B cell (primary cell): ENCODE data around the gene ZNF44. TPM values are rescaled to one million over a fixed set of nuclear protein-coding genes. Genes with fewer than 3 reads are reported as not detected.

ENCODE experiments used
- ATAC-seq: fragments of 200-7000 bp; cut with Tn5 transposase; one replicate; pipeline ENCODE4 v1.10.0; 2021; ENCODE audit warnings: low read depth, mild to moderate bottlenecking, moderate number of reproducible peaks, moderate library complexity
- CTCF ChIA-PET: fragments of 350-600 bp; sonication (Branson Sonifier 250); formaldehyde crosslinking; loops from one replicate; lab custom pipeline; 2021; ENCODE audit warnings: antibody characterized with exemption, inconsistent platforms; lab: Charles Lee
- POLR2A ChIA-PET: fragments of 350-600 bp; sonication (Branson Sonifier 250); formaldehyde crosslinking; loops from one replicate; lab custom pipeline; 2021; ENCODE audit warnings: antibody characterized with exemption; lab: Charles Lee
- DNase-seq: peaks from one replicate; pipeline ENCODE4 v3.0.0; 2013
- H2AFZ ChIP-seq: 2 replicates; pipeline ENCODE4 v1.6.1; 2012; ENCODE audit warnings: mild to moderate bottlenecking, low read depth, low read length; ENCODE audit not compliant: insufficient read depth, poor library complexity, severe bottlenecking
- H3K27ac ChIP-seq, 2 donors: 1 replicate in 1 of 2; 2 replicates in 1 of 2; pipeline ENCODE4 v1.5.1; 2012 to 2013; ENCODE audit warnings: low read length in 2 of 2, mild to moderate bottlenecking in 2 of 2, moderate library complexity in 1 of 2
- H3K27me3 ChIP-seq, 4 experiments: fragments of 200-600 bp in 1 of 4; sonication (generic) in 1 of 4; replicated peaks in 1 of 4; 1 replicate in 2 of 4; 2 replicates in 2 of 4; pipeline versions ENCODE4 v1.6.1 to v1.7.0; 2013 to 2016; ENCODE audit warnings: low read length in 3 of 4, mild to moderate bottlenecking in 2 of 4, mixed read lengths in 1 of 4, moderate library complexity in 1 of 4; ENCODE audit not compliant: insufficient read depth in 4 of 4, control insufficient read depth in 3 of 4; ENCODE audit errors: control extremely low read depth in 1 of 4
- H3K36me3 ChIP-seq, 2 experiments: replicated peaks in 1 of 2; 1 replicate in 1 of 2; 2 replicates in 1 of 2; pipeline versions ENCODE4 v1.6.1 to v1.7.1; 2013; ENCODE audit warnings: low read length in 1 of 2; ENCODE audit not compliant: insufficient read depth in 2 of 2, control insufficient read depth in 1 of 2; ENCODE audit errors: control extremely low read depth in 1 of 2, extremely low read depth in 1 of 2
- H3K4me1 ChIP-seq, 2 donors: fragments of 200-600 bp in 1 of 2; sonication (generic) in 1 of 2; 1 replicate in 1 of 2; 2 replicates in 1 of 2; pipeline versions ENCODE4 v1.5.1 to v1.6.1; 2013 to 2017; ENCODE audit warnings: low read length in 2 of 2; ENCODE audit not compliant: control insufficient read depth in 2 of 2, insufficient read depth in 2 of 2
- H3K4me2 ChIP-seq: replicated peaks from 2 replicates; pipeline ENCODE3; 2012; ENCODE audit warnings: mild to moderate bottlenecking, low read depth, low read length; ENCODE audit not compliant: poor library complexity, severe bottlenecking
- H3K4me3 ChIP-seq, 5 experiments: fragments of 200-600 bp in 1 of 5; sonication (generic) in 1 of 5; 1 replicate in 3 of 5; 2 replicates in 2 of 5; pipeline versions ENCODE4 v1.5.1 to v1.7.0; 2011 to 2016; ENCODE audit warnings: low read length in 4 of 5, mild to moderate bottlenecking in 4 of 5, low read depth in 2 of 5, control low read depth in 1 of 5, moderate library complexity in 1 of 5; ENCODE audit not compliant: insufficient read depth in 1 of 5; ENCODE audit errors: control extremely low read depth in 1 of 5, extremely low read depth in 1 of 5
- H3K79me2 ChIP-seq: fragments of 200-600 bp; sonication (generic); one replicate; pipeline ENCODE4 v1.6.0; 2016; ENCODE audit warnings: low read length; ENCODE audit not compliant: control insufficient read depth, insufficient read depth
- H3K9ac ChIP-seq: fragments of 200-600 bp; sonication (generic); 2 replicates; pipeline ENCODE4 v1.6.1; 2017; ENCODE audit warnings: mild to moderate bottlenecking, low read length, moderate library complexity
- H3K9me3 ChIP-seq, 3 donors: one replicate each; pipeline versions ENCODE4 v1.6.1 to v1.7.1; 2013; ENCODE audit warnings: low read length in 2 of 3; ENCODE audit not compliant: control insufficient read depth in 2 of 3, insufficient read depth in 1 of 3; ENCODE audit errors: control extremely low read depth in 1 of 3
- H4K20me1 ChIP-seq: 2 replicates; pipeline ENCODE4 v1.6.0; 2012; ENCODE audit warnings: mild to moderate bottlenecking, low read length; ENCODE audit not compliant: insufficient read depth, control insufficient read depth, poor library complexity, severe bottlenecking
- H3K27ac Mint-ChIP-seq: one replicate; pipeline ENCODE4 v1.8.0; 2021; ENCODE audit warnings: mixed read lengths
- H3K27me3 Mint-ChIP-seq: one replicate; pipeline ENCODE4 v1.8.0; 2021; ENCODE audit warnings: mixed read lengths
- H3K4me1 Mint-ChIP-seq: one replicate; pipeline ENCODE4 v1.8.0; 2021; ENCODE audit warnings: mixed read lengths
- H3K4me3 Mint-ChIP-seq: one replicate; pipeline ENCODE4 v1.8.0; 2021; ENCODE audit warnings: mixed read lengths
- H3K9me3 Mint-ChIP-seq: one replicate; pipeline ENCODE4 v1.8.0; 2022; ENCODE audit warnings: mixed read lengths; ENCODE audit not compliant: insufficient read depth
- CTCF ChIP-seq: fragments of 200-600 bp; IDR thresholded peaks from one replicate; pipeline ENCODE4 v1.8.0; 2022; ENCODE audit warnings: antibody characterized with exemption, mild to moderate bottlenecking
- EZH2 ChIP-seq: IDR thresholded peaks from 2 replicates; pipeline ENCODE4 v1.6.1; 2012; ENCODE audit warnings: borderline replicate concordance, low read depth, mild to moderate bottlenecking, moderate library complexity, low read length; ENCODE audit not compliant: insufficient read depth, poor library complexity, severe bottlenecking
- WGBS: methylation state at CpG from one replicate; pipeline ENCODE4 v1.1.5; 2013; ENCODE audit warnings: missing lambda C conversion rate; ENCODE audit not compliant: insufficient coverage; 5-methylcytosine and 5-hydroxymethylcytosine counted together
- intact Hi-C: fragments of 100-400 bp; cut with micrococcal nuclease; formaldehyde crosslinking; loops from one replicate; pipeline ENCODE4 v1.10.0; 2022
- polyA plus RNA-seq: library from polyadenylated mRNA; depleted of rRNA; stranded (reverse); fragments of >200 nt; gene quantifications from 2 replicates; pipeline ENCODE4 v1.2.3, GENCODE V29; 2012
- total RNA-seq, 2 donors: library from RNA; stranded (reverse); fragments of 120-200 nt in 1 of 2; gene quantifications; 1 replicate in 1 of 2; 2 replicates in 1 of 2; pipeline versions ENCODE4 v1.2.3 to v1.2.4, GENCODE V29; 2013 to 2022

The ZNF44 gene
- total and polyA plus RNA-seq, 2 donors (not counting 1 experiment from before 2014, with no cell fraction given), result 11.3 to 28.0 TPM

GRCh38 chr19:12232961-12233360 lies 61.7 kb downstream of the ZNF44 start:
- Histone ChIP-seq H3K27ac (no peak overlapping the region), H3K4me3 (no peak overlapping the region), H3K79me2 (no peaks in the 10 kb centered on the region), H3K36me3 (peaks cover 0 to 3% of the 10 kb centered on the region in 2 experiments), H3K27me3 (no peaks in the 10 kb centered on the region), H3K9me3 (peaks cover 0 to 6% (median 0%) of the 10 kb centered on the region in 3 donors), H3K4me1 (no peaks in the 10 kb centered on the region), H3K4me2 (no peak overlapping the region), H4K20me1 (no peaks in the 10 kb centered on the region), H3K9ac (no peak overlapping the region), H2AFZ (no peak overlapping the region)
- ChIA-PET CTCF (no interaction called here), POLR2A (no interaction called here)
- H3K9me3 Mint-ChIP-seq, result no peaks in the 10 kb centered on the region
- DNase-seq (no peak), ATAC-seq (no peak)
- H3K4me1 Mint-ChIP-seq, result no peaks in the 10 kb centered on the region
- H3K27ac Mint-ChIP-seq, result no peak overlapping the region
- TF ChIP-seq CTCF, result no peak
- no peak for TF ChIP-seq EZH2
- WGBS, result 100% methylated on average over 3 of the region's 3 CpGs
- intact Hi-C loops, result no loop called here
- H3K27me3 Mint-ChIP-seq, result no peaks in the 10 kb centered on the region
- H3K4me3 Mint-ChIP-seq, result no peak overlapping the region

GRCh38 chr19:12230751-12231733 lies 63.6 kb downstream of the ZNF44 start:
- ChIA-PET POLR2A (no interaction called here), CTCF (no interaction called here)
- no peak for TF ChIP-seq EZH2
- no peak for TF ChIP-seq CTCF
- peaks cover 0 to 3% of the 10 kb centered on the region in 2 experiments for H3K36me3 ChIP-seq
- Mint-ChIP-seq H3K9me3 (no peaks in the 10 kb centered on the region), H3K4me1 (no peaks in the 10 kb centered on the region), H3K27ac (no peak overlapping the region), H3K4me3 (no peak overlapping the region), H3K27me3 (no peaks in the 10 kb centered on the region)
- intact Hi-C loops, result no loop called here
- no peaks in the 10 kb centered on the region for H3K79me2 ChIP-seq
- no peak overlapping the region for H3K4me3 ChIP-seq
- no peak overlapping the region for H3K9ac ChIP-seq
- H3K27ac ChIP-seq, result no peak overlapping the region
- no peak overlapping the region for H2AFZ ChIP-seq
- 82% methylated on average over 2 of the region's 6 CpGs for WGBS
- H3K4me1 ChIP-seq, result no peaks in the 10 kb centered on the region
- H3K27me3 ChIP-seq, result no peaks in the 10 kb centered on the region
- H4K20me1 ChIP-seq, result no peaks in the 10 kb centered on the region
- no peaks in the 10 kb centered on the region for H3K9me3 ChIP-seq
- DNase-seq (no peak), ATAC-seq (no peak)
- H3K4me2 ChIP-seq, result no peak overlapping the region
